ENCODE data around the gene HSPG2. TPM values are rescaled to one million over a fixed set of nuclear protein-coding genes. Genes with fewer than 3 reads are reported as not detected.

Gene HSPG2
- total RNA-seq, 1 donor from 2014 or later: 179 TPM

DNA sequence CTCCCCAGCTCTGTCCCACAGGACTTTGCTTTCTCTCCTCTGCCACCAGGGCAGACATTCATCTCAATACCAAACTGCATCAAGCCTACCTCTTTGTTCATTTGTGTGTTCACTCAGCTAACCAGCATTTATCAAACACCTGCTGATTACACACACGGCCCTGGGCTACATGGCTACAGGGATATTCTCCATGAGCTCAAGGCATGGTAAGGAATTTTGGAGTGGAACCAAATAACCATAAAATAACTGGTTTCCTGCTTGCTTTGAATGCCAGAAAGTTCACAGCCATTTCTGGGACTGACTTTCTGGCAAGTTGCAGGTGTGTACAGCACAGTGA is 70.4 kb downstream of the HSPG2 start:
- no peak overlapping the region for H3K27ac ChIP-seq
- intact Hi-C loops (cut with DNase I): no loop called here
- peaks cover 0 to 34% of the 10 kb centered on the region in 2 donors for H3K36me3 ChIP-seq
- no peak overlapping the region for H3K4me3 ChIP-seq
- no peaks in the 10 kb centered on the region for H3K27me3 ChIP-seq
- TF ChIP-seq POLR2A (IDR thresholded peaks at IDR 0.05) (no peak), POLR2AphosphoS5 (IDR thresholded peaks at IDR 0.05; ENCODE audit: insufficient read depth in 1 of 2, low read depth in 1 of 2) (no peak)
- TF ChIP-seq, protein P1, sequence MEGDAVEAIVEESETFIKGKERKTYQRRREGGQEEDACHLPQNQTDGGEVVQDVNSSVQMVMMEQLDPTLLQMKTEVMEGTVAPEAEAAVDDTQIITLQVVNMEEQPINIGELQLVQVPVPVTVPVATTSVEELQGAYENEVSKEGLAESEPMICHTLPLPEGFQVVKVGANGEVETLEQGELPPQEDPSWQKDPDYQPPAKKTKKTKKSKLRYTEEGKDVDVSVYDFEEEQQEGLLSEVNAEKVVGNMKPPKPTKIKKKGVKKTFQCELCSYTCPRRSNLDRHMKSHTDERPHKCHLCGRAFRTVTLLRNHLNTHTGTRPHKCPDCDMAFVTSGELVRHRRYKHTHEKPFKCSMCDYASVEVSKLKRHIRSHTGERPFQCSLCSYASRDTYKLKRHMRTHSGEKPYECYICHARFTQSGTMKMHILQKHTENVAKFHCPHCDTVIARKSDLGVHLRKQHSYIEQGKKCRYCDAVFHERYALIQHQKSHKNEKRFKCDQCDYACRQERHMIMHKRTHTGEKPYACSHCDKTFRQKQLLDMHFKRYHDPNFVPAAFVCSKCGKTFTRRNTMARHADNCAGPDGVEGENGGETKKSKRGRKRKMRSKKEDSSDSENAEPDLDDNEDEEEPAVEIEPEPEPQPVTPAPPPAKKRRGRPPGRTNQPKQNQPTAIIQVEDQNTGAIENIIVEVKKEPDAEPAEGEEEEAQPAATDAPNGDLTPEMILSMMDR (IDR thresholded peaks at IDR 0.05): no peak
- no peaks in the 10 kb centered on the region for H3K9me3 ChIP-seq
- peaks cover 16% of the 10 kb centered on the region for H3K4me1 ChIP-seq
- DNase-seq (ENCODE audit: extremely low spot score in 2 of 2): no peak

DNA sequence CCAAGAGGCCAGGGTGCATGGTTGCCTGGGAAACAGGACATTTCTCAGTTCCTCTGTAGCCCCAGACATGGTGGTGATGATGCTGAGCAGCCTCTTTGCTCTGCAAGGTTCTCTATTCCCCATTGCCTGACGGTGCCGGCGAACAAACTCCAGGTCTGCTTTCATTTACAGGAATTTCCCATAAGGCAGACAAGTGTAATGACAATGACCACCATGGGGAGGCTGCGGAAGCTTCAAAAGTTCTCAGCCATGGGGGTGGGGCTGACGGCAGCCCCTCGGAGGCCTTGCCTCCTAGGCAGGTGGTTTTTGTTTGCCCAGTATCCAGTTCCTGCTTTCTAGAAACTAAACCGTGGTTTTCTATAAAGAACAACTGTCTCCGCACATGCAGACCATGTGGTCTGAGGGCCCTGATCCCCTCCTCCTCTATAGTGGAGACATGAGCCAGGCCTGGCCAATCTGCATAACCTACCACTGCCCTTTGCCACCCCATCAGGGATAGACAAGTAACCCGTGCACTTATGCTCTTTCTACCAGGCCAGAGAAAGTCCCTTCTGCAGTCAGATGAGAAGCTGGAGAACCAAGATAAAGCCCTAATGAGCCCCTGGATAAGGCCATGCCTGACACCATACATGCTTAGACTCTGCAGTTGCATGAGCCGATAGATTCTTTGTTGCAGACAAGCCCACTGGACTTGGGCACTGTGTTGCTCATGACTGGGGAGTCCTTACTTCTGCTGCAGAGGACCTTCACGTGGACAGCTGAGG is 71.0 kb downstream of the HSPG2 start:
- intact Hi-C loops (cut with DNase I): no loop called here
- Histone ChIP-seq H3K4me3 (no peak overlapping the region), H3K27ac (no peak overlapping the region), H3K27me3 (no peaks in the 10 kb centered on the region), H3K36me3 (peaks cover 0 to 35% of the 10 kb centered on the region in 2 donors), H3K9me3 (no peaks in the 10 kb centered on the region), H3K4me1 (peaks cover 16% of the 10 kb centered on the region)
- TF ChIP-seq POLR2AphosphoS5 (IDR thresholded peaks at IDR 0.05; ENCODE audit: insufficient read depth in 1 of 2, low read depth in 1 of 2) (no peak), POLR2A (IDR thresholded peaks at IDR 0.05) (no peak)
- TF ChIP-seq, protein P1 (IDR thresholded peaks at IDR 0.05): no peak
- DNase-seq (ENCODE audit: extremely low spot score in 2 of 2): no peak

DNA sequence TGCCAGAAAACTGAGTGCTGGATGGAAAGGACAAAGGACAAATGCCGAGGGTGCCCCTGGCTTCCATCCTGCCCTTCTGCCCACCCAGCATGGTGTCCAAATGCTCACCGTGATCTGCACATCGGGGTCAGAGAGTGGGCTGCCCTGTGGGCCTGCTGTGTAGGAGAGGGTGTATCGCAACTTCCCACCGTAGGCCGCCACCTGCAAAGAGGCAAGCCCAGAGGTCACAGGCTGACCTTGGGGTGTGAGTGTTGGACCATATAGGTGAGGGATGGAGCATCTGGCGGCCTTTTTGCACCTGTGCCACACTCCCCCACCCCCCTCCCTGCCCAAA is 71.5 kb downstream of the HSPG2 start:
- Histone ChIP-seq H3K9me3 (no peaks in the 10 kb centered on the region), H3K4me3 (no peak overlapping the region), H3K4me1 (peaks cover 13% of the 10 kb centered on the region), H3K36me3 (peaks cover 0 to 40% of the 10 kb centered on the region in 2 donors), H3K27ac (no peak overlapping the region), H3K27me3 (no peaks in the 10 kb centered on the region)
- TF ChIP-seq POLR2A (IDR thresholded peaks at IDR 0.05) (no peak), POLR2AphosphoS5 (IDR thresholded peaks at IDR 0.05; ENCODE audit: insufficient read depth in 1 of 2, low read depth in 1 of 2) (no peak)
- TF ChIP-seq, protein P1 (IDR thresholded peaks at IDR 0.05): no peak
- intact Hi-C loops (cut with DNase I): no loop called here
- no peak for DNase-seq (ENCODE audit: extremely low spot score in 2 of 2)

DNA sequence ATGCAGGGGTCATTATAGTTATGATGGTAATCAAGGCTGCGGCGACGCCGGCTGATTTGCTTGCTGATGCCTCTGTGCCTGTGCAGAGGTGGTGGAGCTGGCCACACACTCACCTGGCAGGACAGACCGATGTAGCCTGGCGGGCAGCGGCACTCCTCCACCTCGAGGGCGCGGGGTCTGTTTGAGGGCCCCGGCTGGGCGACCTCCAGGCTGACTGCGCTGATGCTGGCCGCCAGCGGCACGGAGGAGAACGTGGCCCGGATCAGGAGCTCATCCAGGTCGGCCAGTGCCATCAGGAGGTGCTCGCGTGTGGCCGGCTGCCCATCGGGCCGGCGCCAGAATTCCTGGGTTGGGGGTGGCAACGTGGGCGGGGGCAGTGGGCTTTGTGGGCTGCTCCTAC is 72.4 kb downstream of the HSPG2 start:
- no peak overlapping the region for H3K27ac ChIP-seq
- H3K9me3 ChIP-seq: no peaks in the 10 kb centered on the region
- peaks cover 4% of the 10 kb centered on the region for H3K4me1 ChIP-seq
- no peaks in the 10 kb centered on the region for H3K27me3 ChIP-seq
- peaks cover 0 to 48% of the 10 kb centered on the region in 2 donors for H3K36me3 ChIP-seq
- no peak for DNase-seq (ENCODE audit: extremely low spot score in 2 of 2)
- no peak overlapping the region for H3K4me3 ChIP-seq
- TF ChIP-seq POLR2A (IDR thresholded peaks at IDR 0.05) (no peak), POLR2AphosphoS5 (IDR thresholded peaks at IDR 0.05; ENCODE audit: insufficient read depth in 1 of 2, low read depth in 1 of 2) (no peak)
- TF ChIP-seq, protein P1 (IDR thresholded peaks at IDR 0.05): no peak
- intact Hi-C loops (cut with DNase I): no loop called here

DNA sequence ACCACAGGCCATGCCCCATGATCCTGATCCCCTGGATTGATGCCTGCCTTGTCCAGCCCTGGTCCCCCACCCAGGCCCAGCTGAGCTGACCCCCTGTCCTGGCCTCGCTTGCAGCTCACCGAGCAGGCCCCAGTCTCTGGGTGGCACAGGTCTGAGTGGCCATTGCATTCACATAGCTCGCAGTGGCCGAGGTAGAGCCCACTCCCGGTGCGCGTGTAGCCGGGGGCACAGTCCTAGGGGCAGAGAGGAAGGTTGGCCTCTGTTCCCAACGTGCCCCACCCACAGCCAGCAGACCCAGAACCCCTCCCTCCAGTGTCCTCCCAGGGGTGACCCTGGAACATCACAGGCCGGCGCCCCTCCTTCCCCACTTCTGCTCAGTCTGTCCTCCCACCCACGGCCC is 73.1 kb downstream of the HSPG2 start:
- no peak overlapping the region for H3K27ac ChIP-seq
- no peak overlapping the region for H3K4me3 ChIP-seq
- no peak for DNase-seq (ENCODE audit: extremely low spot score in 2 of 2)
- H3K36me3 ChIP-seq: peaks cover 0 to 56% of the 10 kb centered on the region in 2 donors
- no peaks in the 10 kb centered on the region for H3K9me3 ChIP-seq
- H3K27me3 ChIP-seq: no peaks in the 10 kb centered on the region
- intact Hi-C loops (cut with DNase I): no loop called here
- TF ChIP-seq POLR2A (IDR thresholded peaks at IDR 0.05) (no peak), POLR2AphosphoS5 (IDR thresholded peaks at IDR 0.05; ENCODE audit: insufficient read depth in 1 of 2, low read depth in 1 of 2) (no peak)
- TF ChIP-seq, protein P1 (IDR thresholded peaks at IDR 0.05): no peak
- H3K4me1 ChIP-seq: no peaks in the 10 kb centered on the region
